ENCODE data around the gene IQCE. TPM values are rescaled to one million over a fixed set of nuclear protein-coding genes. Genes with fewer than 3 reads are reported as not detected.
A peak's percentile ranks its signal among the peaks of the same experiment; 100 is the strongest.

Gene IQCE
- total and polyA plus RNA-seq, 10 of the 15 experiments (the other 5 are each of a cell fraction or from before 2014, with no cell fraction given) = 0.37 to 8.1 (median 3.7) TPM

DNA sequence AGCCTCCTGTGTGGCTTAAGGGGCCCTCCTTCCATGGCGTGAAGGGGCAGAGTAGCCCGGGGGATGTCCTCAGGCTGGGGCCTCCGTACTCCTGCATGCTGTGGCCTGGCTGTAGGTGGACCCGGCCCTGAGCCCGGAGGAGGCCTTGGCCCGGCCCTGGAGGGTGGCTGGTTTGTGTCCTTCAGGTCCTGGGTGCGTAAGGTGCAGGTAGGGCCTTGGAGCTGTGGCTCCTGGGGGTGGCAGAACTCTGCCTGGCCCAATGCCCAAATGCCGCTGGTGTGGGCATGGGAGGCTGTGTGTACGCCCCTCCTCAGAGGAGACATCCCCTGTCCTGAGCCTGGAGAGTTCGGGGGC lies 102.3 kb downstream of the IQCE start:
- H3K4me2 ChIP-seq (ENCODE audit: control insufficient read depth, insufficient read depth) = no peak overlapping the region
- no peaks in the 10 kb centered on the region for H3K79me2 ChIP-seq (ENCODE audit: control insufficient read depth, insufficient read depth, low read length)
- CTCF ChIA-PET = no interaction called here
- no peak overlapping the region for H3K9ac ChIP-seq (ENCODE audit: control insufficient read depth, insufficient read depth, low read length)
- 84% methylated on average over 10 of the region's 10 CpGs for WGBS (ENCODE audit: insufficient coverage, insufficient replicate concordance, low lambda C conversion rate, missing lambda C conversion rate)
- H3K36me3 ChIP-seq (ENCODE audit: control insufficient read depth in 2 of 2, insufficient read depth in 2 of 2, low read length in 1 of 2) = no peaks in the 10 kb centered on the region
- no peaks in the 10 kb centered on the region for H3K27me3 ChIP-seq (replicated peaks in 1 of 2; ENCODE audit: control insufficient read depth in 2 of 2, insufficient read depth in 2 of 2, low read length in 1 of 2)
- DNase-seq (ENCODE audit: low read depth, low spot score) = no peak
- ATAC-seq = peak; percentile 5; the same call in 1 of the 3 replicates
- no peaks in the 10 kb centered on the region for H4K20me1 ChIP-seq (ENCODE audit: control insufficient read depth, insufficient read depth)
- RAD21 ChIA-PET (ENCODE audit: unreplicated experiment) = no interaction called here
- no peak overlapping the region for H2AFZ ChIP-seq (ENCODE audit: control insufficient read depth, low read depth, low read length)
- POLR2A ChIA-PET = no interaction called here
- no peaks in the 10 kb centered on the region for H3K9me3 ChIP-seq (replicated peaks; ENCODE audit: control insufficient read depth, insufficient read depth, low read length)
- SMC1A ChIA-PET (ENCODE audit: uncharacterized antibody, unreplicated experiment) = interaction anchor here (0.6 kb wide), 1 partner anchor 152 kb away, joined by 4 read pairs; no protein-coding TSS in a partner anchor
- intact Hi-C loops (cut with micrococcal nuclease; ENCODE audit: unreplicated experiment) (loop anchor here (10.0 kb wide), 1 partner anchor 494 kb away; no protein-coding TSS in a partner anchor), in situ Hi-C loops (cut with MboI) (no loop called here)
- H3K27ac ChIP-seq (ENCODE audit: control insufficient read depth, insufficient read depth) = no peak overlapping the region
- FAIRE-seq = no peak
- H3K4me1 ChIP-seq (ENCODE audit: control insufficient read depth, insufficient read depth, low read length) = no peaks in the 10 kb centered on the region
- no peak overlapping the region for H3K4me3 ChIP-seq
- BruUV-seq (replicated peaks) = no TSS peak
- no peak for TF ChIP-seq SUPT20H (IDR thresholded peaks at IDR 0.05; ENCODE audit: borderline replicate concordance, control insufficient read depth, low read depth, low read length)
- TF ChIP-seq EZH2 (IDR thresholded peaks at IDR 0.05; ENCODE audit: borderline replicate concordance, control insufficient read depth, low read depth, low read length) = no peak
- TF ChIP-seq, protein P1, sequence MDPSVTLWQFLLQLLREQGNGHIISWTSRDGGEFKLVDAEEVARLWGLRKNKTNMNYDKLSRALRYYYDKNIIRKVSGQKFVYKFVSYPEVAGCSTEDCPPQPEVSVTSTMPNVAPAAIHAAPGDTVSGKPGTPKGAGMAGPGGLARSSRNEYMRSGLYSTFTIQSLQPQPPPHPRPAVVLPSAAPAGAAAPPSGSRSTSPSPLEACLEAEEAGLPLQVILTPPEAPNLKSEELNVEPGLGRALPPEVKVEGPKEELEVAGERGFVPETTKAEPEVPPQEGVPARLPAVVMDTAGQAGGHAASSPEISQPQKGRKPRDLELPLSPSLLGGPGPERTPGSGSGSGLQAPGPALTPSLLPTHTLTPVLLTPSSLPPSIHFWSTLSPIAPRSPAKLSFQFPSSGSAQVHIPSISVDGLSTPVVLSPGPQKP (IDR thresholded peaks at IDR 0.05; ENCODE audit: low read depth, low read length) = no peak
- TF ChIP-seq, protein P2, sequence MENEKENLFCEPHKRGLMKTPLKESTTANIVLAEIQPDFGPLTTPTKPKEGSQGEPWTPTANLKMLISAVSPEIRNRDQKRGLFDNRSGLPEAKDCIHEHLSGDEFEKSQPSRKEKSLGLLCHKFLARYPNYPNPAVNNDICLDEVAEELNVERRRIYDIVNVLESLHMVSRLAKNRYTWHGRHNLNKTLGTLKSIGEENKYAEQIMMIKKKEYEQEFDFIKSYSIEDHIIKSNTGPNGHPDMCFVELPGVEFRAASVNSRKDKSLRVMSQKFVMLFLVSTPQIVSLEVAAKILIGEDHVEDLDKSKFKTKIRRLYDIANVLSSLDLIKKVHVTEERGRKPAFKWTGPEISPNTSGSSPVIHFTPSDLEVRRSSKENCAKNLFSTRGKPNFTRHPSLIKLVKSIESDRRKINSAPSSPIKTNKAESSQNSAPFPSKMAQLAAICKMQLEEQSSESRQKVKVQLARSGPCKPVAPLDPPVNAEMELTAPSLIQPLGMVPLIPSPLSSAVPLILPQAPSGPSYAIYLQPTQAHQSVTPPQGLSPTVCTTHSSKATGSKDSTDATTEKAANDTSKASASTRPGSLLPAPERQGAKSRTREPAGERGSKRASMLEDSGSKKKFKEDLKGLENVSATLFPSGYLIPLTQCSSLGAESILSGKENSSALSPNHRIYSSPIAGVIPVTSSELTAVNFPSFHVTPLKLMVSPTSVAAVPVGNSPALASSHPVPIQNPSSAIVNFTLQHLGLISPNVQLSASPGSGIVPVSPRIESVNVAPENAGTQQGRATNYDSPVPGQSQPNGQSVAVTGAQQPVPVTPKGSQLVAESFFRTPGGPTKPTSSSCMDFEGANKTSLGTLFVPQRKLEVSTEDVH (IDR thresholded peaks at IDR 0.05; ENCODE audit: low read depth, partially characterized antibody) = no peak
- TF ChIP-seq NR2C1 (IDR thresholded peaks at IDR 0.05) = no peak
- no peak for TF ChIP-seq IKZF2 (IDR thresholded peaks at IDR 0.05)
- TF ChIP-seq RBBP5 (conservative IDR thresholded peaks at IDR 0.05) = no peak
- no peak for TF ChIP-seq EED (IDR thresholded peaks at IDR 0.05; ENCODE audit: low read depth)
- no peak for TF ChIP-seq HDAC2 (IDR thresholded peaks at IDR 0.05)
- no peak for TF ChIP-seq EP300 (IDR thresholded peaks at IDR 0.05; ENCODE audit: borderline replicate concordance in 1 of 2, control insufficient read depth in 1 of 2, low read depth in 2 of 2, low read length in 2 of 2)
- TF ChIP-seq, protein P3, sequence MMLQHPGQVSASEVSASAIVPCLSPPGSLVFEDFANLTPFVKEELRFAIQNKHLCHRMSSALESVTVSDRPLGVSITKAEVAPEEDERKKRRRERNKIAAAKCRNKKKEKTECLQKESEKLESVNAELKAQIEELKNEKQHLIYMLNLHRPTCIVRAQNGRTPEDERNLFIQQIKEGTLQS (IDR thresholded peaks at IDR 0.05; ENCODE audit: borderline replicate concordance, extremely low read depth, low read depth, low read length) = no peak
- TF ChIP-seq, protein P4, sequence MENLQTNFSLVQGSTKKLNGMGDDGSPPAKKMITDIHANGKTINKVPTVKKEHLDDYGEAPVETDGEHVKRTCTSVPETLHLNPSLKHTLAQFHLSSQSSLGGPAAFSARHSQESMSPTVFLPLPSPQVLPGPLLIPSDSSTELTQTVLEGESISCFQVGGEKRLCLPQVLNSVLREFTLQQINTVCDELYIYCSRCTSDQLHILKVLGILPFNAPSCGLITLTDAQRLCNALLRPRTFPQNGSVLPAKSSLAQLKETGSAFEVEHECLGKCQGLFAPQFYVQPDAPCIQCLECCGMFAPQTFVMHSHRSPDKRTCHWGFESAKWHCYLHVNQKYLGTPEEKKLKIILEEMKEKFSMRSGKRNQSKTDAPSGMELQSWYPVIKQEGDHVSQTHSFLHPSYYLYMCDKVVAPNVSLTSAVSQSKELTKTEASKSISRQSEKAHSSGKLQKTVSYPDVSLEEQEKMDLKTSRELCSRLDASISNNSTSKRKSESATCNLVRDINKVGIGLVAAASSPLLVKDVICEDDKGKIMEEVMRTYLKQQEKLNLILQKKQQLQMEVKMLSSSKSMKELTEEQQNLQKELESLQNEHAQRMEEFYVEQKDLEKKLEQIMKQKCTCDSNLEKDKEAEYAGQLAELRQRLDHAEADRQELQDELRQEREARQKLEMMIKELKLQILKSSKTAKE (IDR thresholded peaks at IDR 0.05; ENCODE audit: low read depth, poor library complexity, severe bottlenecking) = no peak
- TF ChIP-seq, protein P5, sequence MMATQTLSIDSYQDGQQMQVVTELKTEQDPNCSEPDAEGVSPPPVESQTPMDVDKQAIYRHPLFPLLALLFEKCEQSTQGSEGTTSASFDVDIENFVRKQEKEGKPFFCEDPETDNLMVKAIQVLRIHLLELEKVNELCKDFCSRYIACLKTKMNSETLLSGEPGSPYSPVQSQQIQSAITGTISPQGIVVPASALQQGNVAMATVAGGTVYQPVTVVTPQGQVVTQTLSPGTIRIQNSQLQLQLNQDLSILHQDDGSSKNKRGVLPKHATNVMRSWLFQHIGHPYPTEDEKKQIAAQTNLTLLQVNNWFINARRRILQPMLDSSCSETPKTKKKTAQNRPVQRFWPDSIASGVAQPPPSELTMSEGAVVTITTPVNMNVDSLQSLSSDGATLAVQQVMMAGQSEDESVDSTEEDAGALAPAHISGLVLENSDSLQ (IDR thresholded peaks at IDR 0.05) = no peak
- no peak for TF ChIP-seq PAX8 (IDR thresholded peaks at IDR 0.05)
- TF ChIP-seq NFYA (IDR thresholded peaks at IDR 0.05; ENCODE audit: borderline replicate concordance, low read depth, low read length) = no peak
- no peak for TF ChIP-seq TBL1XR1 (IDR thresholded peaks at IDR 0.05; ENCODE audit: low read depth, low read length)
- no peak for TF ChIP-seq ZBED1 (IDR thresholded peaks at IDR 0.05; ENCODE audit: borderline replicate concordance)
- TF ChIP-seq BHLHE40 (IDR thresholded peaks at IDR 0.05; ENCODE audit: borderline replicate concordance in 1 of 2, low read depth in 2 of 2, low read length in 1 of 2) = no peak
